GM18909 (cell line): Measurements from ENCODE around the gene TMEM106C.

ENCODE experiments used
- ATAC-seq: cut with Tn5 transposase; IDR thresholded peaks from one replicate; pipeline ENCODE4 v1.9.1; 2021; ENCODE audit warnings: mild to moderate bottlenecking; ENCODE audit not compliant: unreplicated experiment, poor library complexity

TMEM106C gene

DNA sequence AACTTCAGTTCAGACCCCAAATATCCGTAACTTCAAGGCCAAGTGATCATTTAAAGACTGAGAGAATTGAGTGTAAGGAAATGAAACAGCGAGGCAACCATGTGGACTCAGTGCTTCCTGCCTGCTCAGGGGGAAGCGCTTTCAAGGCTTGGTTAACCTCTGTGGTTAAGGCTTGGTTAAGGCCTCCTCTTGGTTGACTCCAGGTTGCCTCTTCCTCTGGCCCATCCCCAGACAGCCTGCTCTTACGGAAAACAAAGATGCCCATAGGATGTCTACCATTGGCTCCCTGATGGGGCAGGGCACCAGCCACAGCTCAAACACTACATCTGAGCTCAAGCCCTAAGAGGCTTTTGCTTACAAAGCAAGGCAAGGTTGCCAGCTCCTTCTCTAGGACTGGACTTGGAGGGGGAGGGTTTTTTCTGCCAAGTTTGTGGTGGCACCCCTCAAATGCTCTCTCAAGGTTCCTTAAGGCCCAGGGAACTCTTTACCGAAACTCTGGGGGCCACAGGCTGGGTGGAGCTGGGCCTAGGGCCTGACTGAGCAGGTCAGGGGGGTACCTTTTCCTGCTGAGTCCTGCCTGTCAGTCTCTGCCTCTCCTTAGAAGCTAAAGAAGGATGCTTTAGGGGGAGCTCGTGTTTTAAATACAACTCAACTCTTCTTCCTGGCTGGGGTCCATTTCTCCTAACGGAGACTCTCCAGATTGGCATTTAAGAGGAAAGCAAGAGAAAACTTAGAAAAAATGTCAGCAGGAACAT, 27.1 kb downstream of the TMEM106C start:
- peak; percentile 98 for ATAC-seq

DNA sequence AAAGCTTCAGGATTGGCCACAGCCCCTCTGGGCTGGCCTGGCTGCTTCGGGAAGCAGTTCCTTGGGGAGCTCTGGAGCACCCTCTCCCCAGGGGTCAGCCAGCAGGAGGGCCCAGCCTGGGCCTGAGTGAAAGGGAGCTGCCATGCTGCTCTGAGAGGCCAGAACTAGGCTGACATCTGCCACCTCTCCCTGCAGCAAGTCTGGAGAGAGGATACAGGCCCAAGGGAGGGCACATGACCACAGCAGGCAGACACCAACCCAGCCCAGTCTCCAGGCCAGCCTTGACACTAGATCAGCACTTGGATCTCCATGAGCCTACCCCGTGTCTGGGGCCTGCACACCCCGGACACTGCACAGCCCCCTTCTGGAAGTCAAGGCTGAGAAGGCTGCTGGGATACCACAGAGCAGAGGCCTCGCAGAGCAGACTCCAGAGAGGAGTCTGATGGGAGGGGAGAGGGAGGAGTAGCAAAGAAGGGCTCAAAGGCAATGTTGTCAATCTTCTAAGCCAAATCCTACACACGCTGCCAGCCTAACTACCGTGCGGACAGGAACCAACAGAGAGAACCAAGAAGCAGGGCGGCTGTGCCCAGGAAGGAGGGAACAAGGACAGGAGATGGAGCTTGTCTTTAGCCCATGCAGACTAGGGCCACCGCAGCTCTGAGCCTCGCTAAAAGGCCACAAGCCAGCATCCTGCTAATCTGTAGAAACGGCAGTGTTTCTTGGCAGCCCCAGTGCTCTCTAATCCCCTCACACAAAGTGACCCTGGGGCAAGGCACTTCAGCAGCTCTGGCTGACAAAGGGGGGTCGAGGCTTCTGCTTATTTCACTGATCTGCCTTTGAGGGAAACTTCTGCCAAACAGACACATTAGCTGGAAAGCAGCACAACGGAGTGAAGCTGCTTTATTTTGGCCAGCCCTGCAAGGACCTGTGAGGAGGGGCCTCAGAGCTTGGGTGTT, 28.0 kb downstream of the TMEM106C start:
- no peak for ATAC-seq

DNA sequence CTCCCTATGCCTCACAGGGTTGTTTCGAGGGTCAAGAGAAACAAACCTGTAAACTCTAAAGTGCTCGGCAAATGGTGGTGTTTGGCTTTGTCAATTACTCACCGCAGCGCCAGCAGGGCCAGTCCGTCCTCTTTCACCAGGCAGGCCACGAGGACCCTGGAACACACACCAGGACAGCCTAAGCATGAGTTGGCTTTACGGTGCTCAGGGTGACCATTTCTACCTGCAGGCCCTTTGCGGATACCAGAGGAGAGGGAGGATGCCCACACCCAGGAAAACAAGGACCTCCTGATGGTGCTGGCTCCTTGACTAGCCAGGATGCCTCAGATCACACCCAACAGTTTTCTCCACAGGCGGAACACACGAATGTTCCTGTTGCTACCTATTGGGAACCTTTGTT, 29.4 kb downstream of the TMEM106C start:
- no peak for ATAC-seq

DNA sequence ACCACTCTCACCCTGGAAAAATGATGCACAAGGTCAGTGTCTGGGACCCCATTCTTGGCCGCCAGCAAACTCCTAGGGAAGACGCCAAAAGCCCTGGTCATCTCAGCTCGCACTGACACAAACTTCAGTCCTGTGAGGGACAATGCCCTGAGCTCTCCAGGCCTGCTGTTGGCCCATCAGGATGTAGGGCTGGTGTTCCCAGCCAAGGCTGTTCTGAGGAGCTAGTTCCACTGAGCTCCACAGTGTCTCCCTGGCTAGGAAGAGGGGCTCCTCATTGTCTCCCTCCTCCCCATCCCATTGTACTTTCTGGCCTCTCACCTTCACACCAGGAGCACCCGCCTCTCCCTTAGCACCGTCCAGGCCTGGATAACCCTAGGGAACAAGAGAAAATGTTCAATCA, 30.1 kb downstream of the TMEM106C start:
- ATAC-seq: no peak

DNA sequence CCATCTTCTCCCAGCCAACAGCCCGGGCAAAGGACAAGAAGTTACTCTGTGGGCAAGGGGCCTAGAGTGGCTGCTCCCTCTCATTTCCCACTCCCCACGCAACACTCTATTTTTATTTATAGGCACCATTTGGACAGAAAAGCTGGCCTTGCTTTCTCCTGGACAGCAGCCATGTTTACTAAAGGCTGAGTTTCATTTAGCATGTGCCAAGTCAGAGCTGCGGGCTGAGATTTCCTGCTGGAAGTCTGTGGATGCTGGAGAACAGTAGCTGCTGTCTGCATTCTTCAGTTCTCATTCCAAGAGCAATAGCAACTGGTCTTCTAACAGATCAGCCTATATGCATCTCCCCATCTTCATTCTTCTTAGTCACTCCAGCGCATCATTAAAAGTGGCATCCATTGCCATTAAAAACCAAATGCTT, 32.6 kb downstream of the TMEM106C start:
- ATAC-seq: no peak

DNA sequence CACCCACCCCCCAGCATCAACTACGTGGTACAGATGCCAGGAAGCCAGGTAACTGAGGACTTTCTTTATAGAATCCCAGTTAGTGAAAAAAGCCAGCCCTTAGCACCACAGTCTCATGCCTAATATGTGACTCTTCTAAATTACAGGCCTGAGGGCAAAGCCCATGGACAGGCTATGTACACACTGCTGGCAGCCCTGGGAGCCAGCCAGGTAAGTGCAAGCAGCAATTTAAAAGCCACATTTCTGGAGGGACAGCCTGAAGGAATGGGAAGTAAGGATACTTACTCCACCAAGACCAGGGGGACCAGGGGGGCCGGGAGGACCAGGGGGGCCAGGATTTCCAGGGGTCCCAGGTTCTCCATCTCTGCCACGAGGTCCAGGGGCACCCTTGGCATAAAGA, 33.9 kb downstream of the TMEM106C start:
- ATAC-seq: no peak

DNA sequence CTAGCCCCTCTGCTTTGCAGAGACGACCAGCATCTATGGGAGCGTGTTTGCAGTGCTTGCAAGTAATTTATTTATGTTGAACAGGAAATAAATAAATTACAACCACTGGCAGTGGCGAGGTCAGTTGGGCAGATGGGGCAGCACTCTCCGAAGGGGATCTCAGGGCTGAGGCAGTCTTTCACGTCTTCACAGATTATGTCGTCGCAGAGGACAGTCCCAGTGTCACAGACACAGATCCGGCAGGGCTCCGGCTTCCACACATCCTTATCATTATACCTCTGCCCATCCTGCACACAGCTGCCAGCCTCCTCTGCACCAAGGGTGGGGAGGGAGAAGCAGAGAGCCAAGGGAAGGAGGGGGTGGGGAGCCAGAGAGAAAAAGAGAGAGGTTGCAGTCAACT, 36.4 kb downstream of the TMEM106C start:
- no peak for ATAC-seq

DNA sequence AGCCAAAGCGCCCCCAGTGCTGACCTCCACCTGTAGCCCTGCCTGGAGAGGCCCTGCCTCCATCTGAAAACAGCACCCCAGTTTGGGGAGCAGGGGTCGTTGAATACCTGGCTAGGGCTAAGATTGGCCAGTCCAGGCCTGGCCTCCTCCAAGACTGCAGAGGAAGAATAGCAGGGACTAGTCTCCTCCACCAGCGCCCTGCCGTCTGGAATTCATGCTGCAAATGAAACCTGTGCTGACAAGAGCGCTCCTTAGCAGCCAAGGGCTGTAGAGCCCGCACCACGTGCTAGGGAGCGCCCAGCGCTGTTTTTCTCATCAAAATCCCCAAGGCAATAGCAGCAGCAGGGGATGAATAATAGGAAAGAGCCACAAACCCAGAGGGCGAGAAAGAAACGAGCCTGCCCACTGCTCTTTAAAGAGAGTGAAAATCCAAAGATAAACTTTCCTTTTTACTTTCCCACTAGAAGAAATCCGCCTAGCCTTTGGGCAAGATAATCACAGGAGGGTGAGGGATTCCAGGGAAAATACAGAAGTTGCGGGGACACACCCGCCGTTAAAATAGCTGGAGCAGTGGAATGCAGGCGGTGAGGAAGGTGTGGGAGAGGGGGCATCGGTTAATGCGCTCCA, 37.6 kb downstream of the TMEM106C start:
- ATAC-seq: no peak

DNA sequence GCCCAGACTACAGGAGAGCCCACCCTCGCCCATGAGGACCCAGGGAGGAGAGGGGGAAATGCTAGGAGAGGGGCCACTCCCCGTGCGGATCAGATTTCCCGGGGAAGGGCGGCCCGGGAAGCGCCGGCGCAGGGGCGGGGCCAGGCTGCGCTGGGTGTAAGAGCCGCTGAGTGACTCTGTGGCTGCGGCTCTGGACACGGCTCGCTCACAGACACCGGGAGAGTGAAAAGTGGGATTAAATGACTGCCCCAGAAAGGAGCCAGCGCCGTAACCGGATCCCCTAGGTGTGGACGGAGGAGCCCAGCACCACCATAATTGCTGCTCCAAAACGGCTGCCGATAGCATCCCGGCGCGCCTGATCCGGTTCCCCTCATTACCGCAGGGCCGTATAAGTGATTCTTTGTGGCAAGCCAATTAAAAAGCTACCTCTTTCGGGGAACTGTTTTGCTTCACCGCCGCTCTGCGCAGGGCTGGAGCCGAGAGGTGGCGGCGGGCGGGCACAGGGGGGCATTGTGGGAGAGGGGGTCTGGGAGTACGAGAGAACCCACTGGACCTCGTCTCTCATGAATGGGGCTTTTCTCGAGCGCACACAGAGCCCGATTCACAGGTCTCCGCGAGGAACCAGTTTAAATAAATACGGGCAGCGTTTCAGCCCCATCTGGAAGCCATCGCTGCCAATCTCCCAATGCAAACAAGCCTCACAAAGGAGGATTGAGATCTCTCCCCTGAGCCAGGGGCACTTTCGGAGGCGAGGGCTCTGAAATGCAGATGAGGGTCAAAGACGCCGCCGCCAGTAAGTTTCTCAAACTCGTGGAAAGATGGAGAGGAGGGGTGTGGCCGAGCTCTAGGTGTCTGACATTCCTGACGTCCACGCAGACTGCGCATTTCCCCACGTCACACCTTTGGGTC, 38.4 kb downstream of the TMEM106C start:
- no peak for ATAC-seq

DNA sequence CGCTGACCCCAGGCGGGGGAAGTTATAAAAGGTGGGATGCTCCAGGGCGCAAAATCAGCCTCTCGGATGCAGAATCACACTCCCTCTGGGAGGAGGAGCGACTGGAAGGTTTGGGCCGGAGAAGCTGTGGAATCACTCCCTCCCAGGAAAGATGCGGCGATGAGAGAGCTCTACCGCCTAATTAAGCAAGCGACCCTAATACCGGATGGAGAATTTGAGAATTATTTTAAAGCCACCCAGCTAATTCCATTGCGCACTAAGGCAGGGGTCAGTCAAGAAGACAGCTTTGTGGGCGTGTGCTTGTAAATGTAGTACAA, 39.0 kb downstream of the TMEM106C start:
- ATAC-seq: no peak

DNA sequence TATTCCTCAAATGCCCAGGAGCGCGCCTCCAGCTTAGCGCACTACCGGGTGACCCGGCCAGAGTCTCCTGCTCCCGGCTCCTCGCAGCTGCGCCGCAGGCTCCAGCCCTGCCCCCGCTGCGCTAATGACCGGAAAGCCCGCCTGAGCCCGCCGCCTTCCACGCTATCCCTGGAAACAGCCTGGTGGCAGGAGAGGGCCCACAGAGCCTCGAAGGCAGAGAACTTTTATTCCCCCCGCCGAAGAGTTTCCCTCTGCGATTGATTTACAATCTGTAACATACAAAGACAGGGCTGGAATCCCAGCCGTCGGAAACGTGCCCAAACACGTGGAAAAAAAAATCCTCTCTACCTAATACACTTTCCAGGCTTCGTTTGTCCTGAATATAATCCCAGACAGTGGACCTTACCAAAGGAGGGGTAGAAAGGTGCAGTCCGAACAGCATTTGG, 39.4 kb downstream of the TMEM106C start:
- ATAC-seq: no peak

DNA sequence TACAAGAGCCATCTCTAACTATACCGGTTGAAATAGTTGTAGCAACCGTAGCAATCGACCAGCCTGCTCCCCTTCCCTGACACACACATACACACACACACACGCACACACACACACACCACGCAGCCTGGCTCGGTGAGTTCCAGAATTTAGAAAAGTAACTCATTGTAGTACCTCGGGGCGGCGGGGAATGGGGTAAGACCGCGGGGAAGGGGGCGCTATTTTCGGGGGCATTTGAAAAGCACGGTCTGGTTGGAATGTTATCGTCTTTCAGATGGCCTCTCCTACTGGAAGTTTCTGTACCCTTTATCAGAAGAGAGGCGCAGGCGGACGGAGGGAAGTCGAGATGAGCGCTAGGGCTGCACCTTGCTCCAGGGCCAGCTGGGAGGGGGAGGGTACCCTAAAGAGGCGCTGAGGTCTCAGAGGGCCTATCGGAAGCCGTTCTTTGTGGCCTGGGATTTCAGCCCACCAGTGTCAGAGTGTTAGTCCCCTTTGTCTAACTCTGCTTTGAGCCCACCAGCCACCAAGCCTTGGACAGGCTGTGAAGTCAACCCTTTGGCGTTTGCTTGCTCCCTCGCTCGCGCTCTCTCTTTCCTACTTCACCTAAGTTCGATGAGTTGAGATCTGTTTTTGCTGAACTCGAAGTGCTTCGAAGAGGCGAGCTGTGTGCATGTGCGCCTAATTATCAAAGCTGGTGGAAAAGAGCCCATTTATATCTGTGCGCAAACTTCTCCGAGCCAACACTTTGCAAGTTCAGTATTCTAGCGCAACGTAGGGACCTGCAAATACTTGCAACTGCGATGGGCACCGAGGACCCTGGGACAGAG, 40.0 kb downstream of the TMEM106C start:
- ATAC-seq: no peak

DNA sequence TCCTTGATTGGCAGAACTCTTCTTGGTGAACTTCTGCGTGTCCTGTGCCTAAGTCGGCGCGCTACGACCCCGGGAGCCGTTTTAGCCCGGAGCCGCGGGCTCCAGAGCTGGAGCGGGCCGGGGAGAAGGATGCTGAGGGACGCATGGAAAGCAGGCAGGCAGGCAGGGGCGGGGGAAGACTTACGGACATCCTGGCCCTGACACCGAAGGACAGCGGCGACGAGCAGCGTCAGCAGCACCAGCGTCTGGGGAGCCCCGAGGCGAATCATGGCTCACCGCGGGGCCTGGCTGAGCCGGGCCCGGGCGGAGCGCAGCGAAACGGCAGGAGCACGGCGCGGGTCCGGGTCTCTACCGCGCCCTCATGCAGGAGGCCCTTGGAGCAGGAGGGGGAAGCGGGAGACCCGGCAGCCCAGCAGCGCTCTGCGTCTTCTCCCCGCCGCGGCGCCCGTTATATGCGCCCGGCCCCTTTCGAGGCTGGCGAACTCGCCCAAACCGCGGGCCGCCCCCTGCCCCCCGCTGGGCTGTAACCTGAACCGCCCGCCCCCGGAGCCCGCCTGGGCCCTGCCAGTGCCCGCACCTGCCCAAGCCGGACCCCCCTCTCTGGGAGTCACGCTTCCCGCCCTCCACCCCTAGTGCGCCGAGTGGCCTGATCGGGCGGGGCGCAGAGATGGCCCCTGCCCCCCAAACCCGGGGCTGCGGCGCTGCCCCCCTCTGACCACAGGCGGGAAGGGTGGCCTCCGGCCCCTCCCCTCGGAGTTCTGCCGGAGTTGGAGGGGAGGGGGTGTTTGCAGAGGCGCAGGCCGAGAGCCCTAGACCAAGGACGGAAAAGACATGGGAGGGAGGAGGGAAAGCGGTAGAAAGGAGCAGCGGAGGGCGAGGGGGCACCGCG, 40.9 kb downstream of the TMEM106C start, which contains the start of gene COL2A1:
TSS of gene COL2A1 (minus strand) at position 424 of the 889 bp plus-strand sequence. CDS start at position 269, 155 bp downstream.
- ATAC-seq: no peak

DNA sequence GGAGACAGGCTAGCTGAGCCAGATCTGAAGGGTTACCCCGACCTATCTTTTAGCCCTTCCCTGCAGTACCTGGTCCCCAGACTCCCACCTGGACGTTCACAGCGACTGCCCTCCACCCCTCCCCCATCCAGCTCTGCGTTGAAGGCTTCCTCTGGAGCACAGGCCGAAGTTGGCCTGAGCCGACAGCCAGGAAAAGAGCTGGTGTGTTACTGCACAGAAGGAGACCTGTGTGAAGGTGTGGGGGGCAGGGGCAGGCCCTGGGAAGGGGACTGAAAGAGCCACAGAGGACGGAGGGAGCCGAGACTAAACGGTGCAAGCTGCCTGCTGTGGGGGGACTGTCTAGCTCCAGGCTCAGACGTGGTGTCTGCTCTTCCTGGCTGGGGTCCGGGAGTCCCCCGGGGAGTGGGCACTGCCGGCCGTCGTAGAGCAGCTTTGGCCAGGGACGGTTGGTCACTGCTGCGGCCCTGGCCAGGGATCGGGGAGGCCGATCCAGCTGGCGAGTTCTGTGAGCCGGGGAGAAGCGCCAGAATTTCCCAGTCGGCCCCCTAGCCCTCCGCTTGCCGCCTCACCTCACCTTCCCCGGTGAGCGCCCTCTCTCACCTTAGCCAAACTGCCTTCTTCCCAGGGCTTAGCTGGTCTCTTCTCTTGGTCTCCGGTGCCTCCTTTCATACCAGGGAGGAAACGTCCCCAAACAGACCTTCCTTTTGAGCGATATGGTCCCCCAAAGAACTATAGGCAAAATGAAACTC, 41.8 kb downstream of the TMEM106C start:
- no peak for ATAC-seq

DNA sequence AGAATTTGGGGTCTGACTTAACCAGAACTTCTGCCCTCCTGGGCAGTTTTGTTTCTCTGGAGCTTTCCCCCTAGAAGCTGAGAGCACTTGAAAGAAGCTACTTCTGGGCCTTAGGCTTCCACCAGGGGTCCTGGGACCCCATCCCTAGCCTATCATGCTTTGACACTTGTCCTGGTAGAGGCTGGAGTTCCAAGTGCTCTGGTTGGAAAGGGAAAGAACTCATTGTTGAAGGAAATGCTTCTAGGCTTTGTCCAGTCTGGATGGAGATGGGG, 42.3 kb downstream of the TMEM106C start:
- ATAC-seq: no peak

DNA sequence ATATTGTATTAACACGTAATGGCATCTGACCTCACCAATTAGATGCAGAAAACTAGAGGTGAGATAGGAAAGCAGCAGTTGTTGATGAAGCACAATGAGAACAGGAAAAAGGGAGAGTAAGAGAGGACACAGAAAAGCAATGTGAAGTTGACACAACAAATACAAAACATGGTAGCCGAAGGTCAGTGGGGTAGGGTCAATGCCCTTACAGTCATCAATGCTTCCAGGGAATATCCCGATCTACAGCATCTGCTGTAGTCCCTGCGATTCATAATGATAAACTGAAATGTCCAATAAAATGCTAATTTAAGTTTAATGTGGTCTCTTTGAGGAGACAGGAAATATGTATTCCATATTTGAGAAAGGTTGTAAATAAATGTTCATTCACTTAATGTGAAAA, 43.8 kb downstream of the TMEM106C start:
- no peak for ATAC-seq

DNA sequence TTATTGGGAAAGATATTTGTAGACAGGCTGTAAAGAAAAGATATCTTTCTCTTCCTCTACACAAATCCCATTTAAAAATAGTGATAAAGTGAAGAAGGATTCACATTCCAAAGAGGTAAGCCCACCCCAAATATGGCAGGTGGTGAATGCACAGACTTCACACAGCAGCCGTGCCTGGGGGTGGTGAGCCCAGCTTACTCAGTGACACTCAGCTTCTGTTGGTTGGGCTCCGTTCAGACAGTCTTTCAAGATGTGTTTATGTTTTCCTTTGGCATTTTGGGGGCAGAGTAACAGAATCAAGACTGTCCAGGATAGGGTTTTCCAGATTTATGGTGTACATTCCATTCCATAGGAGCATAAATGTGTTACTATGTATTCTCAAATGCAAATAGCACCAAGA, 45.0 kb downstream of the TMEM106C start:
- ATAC-seq: no peak

DNA sequence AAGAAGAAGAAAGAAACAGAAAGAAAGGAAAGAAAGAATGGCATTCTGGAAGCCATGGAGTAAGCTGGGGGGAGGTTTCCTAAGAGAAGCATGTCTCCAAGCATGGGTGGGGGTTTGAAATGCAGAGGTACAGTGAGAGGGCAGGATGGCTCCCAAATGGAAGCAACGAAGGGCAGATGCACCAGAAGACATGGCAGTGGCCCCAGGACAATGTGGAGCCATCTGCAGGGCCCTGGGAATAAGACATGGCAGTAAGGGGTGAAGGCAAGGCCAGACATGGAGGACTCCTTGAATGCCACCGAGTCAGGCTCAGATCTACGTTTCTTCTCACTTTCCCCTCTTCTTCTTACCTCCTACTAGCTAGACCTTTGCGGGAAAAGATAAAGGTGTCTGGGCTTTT, 45.6 kb downstream of the TMEM106C start:
- no peak for ATAC-seq
